ENCODE results near the gene FYB1.

DNA sequence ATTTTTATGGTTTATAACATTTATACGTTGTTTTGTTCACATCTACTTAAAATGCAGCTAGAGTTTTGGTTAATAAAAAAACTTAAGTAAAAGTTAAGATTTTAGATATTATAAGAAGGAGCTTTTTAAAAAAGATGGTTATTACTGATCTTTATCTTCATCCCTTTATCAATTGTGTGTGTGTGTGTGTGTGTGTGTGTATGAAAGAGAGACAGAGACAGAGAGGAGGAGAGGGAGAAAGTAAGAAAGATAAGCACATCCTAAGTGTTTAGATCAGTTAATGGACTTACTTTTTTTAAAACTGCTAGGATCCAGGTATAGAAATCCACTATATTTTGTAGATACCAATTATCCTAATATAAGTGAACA is 99.3 kb downstream of the FYB1 start:
- TF ChIP-seq, protein P1, sequence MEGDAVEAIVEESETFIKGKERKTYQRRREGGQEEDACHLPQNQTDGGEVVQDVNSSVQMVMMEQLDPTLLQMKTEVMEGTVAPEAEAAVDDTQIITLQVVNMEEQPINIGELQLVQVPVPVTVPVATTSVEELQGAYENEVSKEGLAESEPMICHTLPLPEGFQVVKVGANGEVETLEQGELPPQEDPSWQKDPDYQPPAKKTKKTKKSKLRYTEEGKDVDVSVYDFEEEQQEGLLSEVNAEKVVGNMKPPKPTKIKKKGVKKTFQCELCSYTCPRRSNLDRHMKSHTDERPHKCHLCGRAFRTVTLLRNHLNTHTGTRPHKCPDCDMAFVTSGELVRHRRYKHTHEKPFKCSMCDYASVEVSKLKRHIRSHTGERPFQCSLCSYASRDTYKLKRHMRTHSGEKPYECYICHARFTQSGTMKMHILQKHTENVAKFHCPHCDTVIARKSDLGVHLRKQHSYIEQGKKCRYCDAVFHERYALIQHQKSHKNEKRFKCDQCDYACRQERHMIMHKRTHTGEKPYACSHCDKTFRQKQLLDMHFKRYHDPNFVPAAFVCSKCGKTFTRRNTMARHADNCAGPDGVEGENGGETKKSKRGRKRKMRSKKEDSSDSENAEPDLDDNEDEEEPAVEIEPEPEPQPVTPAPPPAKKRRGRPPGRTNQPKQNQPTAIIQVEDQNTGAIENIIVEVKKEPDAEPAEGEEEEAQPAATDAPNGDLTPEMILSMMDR (IDR thresholded peaks at IDR 0.05; ENCODE audit: poor library complexity), result no peak
- TF ChIP-seq EZH2 (IDR thresholded peaks at IDR 0.05; ENCODE audit: borderline replicate concordance), result no peak
- no peak for TF ChIP-seq EZH2phosphoT487 (IDR thresholded peaks at IDR 0.05; ENCODE audit: low read depth, severe bottlenecking, unreplicated experiment)
